Measurements from ENCODE around the gene TMPO. TPM values are rescaled to one million over a fixed set of nuclear protein-coding genes. Genes with fewer than 3 reads are reported as not detected.
A peak's percentile ranks its signal among the peaks of the same experiment; 100 is the strongest.
"Not testable (repeated sequence)": the region's sequence is repeated elsewhere in the genome, so short reads cannot be mapped to it uniquely, and the experiment has no call there.

The TMPO gene
- total RNA-seq, 1 experiment from 2014 or later: 163 TPM

DNA sequence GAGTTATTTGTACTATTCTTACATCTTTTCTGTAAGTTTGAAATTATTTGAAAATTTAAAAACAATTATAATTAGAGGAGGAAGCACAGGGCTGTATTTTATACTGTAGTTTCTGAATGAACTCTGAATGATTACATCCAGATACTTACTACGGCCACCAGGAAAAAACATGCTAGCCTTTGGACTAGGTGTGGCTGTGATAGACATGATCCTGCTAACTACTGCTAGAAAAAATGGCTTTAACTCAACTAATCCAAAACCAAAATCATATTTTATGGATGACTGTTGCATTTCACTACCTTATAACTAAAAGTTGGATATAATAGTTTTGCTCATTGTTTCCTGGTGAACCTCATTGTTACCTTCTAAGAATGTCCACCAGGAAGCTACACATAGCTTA is 63.0 kb downstream of the TMPO start:
- no peak for DNase-seq (ENCODE audit: low read depth)

DNA sequence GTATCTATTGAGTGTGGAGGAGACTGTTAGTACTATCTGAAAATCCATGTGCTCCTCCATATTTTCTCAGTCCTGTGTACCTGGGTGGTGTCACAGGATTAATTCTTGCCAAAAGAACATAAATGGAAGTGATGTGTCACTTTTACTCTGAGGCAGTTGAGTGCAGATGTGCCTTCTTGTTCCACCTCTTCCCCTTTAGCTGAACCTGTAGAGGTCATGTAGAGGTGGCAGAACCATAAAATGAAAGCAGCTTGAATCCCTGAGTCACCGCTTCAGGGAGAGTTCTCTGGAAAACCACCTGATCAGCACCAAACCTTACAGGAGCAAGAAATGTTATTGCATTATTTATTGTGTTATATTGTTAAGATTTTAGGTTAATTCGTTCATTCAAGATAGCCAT is 63.4 kb downstream of the TMPO start:
- DNase-seq (ENCODE audit: low read depth): no peak

DNA sequence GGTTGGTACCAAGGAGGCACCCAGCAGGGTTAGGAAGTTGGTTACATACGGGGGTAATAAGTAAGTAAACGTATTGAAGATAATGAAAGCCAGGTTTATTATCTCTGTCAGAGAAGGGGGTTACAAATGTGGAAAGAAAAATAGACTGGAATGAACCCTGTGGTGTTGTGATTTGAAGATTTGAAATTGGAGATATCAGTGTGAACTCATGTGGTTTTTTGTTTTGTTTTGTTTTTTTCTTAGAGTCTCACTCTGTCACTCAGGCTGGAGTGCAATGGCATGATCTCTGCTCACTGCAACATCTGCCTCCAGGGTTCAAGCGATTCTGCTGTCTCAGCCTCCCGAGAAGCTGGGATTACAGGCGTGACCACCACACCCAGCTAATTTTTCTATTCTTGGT is 64.0 kb downstream of the TMPO start:
- no peak for DNase-seq (ENCODE audit: low read depth)

DNA sequence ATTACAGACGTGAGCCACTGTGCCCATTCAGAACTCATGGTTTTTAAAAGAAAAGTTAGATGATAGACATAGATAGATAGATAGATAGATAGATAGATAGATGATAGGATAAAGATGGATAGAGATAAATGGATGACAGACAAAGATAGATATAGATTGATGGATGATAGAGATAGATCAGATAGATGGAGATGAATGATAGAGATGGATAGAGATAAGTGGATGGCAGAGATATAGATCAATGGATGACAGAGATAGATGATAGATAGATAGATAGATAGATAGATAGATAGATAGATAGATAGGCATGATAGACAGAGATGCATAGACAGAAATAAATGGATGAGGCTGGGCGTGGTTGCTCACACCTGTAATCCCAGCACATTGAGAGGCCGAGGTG is 64.4 kb downstream of the TMPO start:
- no peak for DNase-seq (ENCODE audit: low read depth)

DNA sequence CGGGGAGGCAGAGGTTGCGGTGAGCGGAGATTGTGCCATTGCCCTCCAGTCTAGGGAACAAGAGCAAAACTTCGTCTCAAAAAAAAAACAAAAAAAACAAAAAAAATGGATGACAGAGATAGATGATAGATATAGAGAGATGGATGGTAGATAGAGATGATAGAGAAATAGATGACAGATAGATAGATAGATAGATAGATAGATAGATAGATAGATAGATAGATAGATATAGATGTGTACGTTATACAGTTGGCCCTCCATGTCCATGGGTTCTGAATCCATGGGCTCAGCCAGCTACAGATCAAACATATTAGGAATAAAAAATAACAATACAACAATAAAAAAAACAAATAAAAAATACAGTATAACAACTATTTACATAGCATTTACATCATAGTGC is 65.3 kb downstream of the TMPO start:
- DNase-seq (ENCODE audit: low read depth): no peak

DNA sequence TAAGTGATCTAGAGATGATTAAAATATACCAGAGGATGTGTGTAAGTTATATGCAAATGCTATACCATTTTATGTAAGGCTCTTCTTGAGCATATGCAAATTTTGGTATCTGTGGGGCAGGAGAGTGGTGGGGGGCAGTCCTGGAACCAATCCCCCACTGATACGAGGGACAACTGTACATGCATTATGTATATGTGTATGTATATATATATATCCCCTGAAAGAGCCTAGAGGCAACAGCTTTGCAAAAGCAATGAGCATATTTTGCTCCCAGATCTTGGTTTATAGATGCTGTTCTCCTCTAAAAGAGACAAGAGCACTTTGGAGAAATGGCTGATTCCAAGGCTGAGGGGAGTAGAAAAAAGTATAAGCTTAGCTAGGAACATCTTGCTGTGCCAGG is 65.7 kb downstream of the TMPO start:
- DNase-seq (ENCODE audit: low read depth): no peak

DNA sequence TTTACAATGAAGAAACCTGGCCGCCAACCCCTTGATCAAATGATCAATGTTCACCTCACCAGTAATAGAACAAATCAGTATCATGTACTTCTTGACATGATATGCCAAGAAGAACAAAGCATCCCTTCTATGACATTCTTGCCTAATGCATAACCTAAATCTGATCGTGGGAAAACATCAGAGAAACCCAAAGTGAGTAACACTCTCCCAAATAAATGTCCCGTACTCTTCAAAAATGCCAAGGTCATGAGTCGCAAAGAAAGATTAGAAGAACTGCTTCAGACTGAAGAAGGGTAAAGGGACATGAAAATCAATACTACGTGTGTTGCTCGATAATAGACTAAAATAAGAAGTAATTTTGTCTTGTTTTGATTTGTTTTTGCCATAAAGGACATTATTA is 66.7 kb downstream of the TMPO start:
- no peak for DNase-seq (ENCODE audit: low read depth)

DNA sequence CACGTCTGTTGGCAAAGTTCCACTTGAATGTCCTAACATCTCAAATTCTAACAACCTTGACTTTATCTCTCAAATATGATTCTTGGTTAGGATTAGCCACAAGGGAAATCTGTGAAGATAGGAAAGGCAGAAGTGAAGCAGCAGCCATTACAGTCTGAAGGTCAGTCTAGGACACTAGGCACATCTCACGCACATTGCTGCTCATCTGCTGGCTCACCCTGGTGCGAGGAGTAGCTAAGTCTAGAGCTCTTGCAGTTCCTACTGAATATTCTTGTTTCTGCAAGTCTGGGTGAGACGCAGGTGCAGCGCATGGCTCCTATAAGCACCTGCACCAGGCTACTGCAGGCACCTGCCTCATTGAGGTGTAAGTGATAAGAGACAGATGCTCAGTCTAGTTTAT is 71.7 kb downstream of the TMPO start:
- no peak for DNase-seq (ENCODE audit: low read depth)

DNA sequence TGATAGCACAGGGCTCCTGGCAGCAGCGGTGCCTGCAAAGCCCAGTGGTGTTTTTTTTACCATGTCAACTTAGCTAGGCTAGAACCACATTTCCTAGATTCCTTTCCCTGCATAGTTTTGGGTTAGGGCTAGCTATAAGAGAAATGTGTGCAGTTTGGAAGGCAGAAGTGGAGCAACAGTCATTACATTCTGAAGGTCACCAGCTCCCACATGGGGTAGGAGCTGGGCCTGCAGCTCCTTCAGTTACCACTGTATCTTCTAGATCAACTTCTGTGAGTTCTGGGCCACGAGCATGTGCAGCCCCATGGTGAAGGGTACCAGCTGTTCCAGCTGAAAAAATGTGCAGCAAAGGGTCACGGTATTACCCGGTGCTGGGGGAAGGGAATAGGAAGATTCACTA is 75.8 kb downstream of the TMPO start:
- no peak for DNase-seq (ENCODE audit: low read depth)

DNA sequence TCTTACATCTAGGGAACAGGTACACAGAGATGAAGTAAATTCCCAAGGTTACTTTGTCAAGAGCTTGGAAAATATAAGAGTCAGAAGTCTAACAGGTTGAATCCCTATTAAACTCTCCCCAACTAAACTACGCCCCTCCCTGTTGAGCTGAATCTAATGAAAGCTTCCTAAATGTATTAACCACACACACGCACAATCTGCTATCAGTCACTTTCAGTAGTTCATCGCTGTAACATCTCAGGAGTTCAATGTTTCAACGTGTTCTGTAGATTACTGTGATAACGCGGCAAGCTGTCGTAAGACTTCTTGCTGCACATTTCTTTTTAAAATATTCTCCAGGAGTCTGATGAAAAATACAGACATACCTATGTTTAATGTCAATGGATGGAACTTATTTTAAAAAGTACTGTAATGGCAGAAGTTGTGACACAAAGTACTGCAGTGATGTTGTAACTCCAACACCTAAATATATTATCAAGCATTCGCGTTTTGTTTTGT is 77.5 kb downstream of the TMPO start:
- DNase-seq (ENCODE audit: low read depth): peak; percentile 24

DNA sequence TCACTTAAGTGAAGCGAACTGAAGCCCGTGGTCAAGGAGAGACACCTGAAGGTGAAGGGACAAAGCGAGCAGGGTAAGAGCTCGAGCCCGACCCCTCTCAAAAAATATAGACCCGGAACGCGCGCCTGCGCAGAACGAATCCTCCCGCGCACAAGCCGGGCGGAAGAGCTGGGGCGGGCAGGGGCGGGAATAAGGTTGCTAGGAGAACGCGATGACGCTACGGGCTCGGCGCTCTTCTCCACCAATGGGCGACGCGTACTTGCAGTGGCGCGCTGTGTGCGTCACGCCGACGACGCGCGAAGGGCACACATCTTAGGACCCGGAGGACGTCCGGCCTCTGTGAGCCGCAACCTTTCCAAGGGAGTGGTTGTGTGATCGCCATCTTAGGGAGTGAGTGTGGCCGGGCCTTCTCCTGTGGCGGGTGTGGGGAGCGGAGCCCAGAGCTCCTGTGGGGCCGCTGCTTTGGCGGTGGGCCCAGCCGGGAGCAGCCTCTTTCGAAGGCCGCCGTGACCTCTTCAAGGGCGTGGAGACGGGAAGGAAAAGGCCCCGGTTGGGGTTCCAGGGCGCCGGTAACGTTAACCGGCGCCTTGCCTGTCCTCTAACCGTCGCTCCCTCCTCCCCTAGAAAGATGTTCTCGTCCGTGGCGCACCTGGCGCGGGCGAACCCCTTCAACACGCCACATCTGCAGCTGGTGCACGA is 78.1 kb downstream of the TMPO start, which contains the start of gene SLC25A3:
SLC25A3 (plus strand) TSS at position 336 of the 699 bp plus-strand sequence; CDS start at position 629, 293 bp downstream.
- DNase-seq (ENCODE audit: low read depth): peak; percentile 95

DNA sequence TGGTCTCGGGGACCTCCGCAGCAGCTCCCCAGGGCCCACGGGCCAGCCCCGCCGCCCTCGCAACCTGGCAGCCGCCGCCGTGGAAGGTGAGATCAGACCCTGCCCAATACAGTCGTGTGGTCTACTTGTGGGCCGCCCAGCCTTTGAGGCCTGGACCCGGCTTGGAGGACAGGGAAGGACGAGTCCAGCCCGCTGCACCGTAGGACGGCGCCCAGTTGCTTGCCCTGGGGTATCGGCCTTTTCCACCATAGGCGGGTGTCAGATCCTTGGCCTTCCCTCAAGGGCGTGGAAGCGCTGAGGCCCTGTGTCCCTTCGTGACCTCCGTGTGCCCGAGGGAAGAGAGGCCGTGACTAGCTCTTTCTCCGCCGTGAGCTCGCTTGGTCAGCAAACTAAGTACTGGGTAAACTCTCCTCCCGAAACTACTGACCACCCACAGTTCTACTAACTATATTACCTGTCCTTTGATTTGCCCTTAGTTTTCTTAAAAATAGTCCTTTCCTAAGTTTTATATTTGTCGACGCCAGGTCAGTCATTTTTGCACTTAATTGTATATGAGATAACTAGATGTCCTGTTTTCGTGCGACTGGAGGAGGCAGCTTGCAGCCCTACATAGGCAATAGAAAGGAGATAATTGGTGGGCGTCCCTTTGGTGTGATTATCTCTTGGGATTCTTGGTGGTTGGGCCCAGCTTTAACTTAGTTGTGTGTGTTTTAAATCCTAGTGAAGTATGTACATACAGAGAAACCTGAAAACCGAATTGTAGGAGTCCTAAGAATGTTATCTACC is 78.9 kb downstream of the TMPO start:
- peak; percentile 48 for DNase-seq (ENCODE audit: low read depth)

DNA sequence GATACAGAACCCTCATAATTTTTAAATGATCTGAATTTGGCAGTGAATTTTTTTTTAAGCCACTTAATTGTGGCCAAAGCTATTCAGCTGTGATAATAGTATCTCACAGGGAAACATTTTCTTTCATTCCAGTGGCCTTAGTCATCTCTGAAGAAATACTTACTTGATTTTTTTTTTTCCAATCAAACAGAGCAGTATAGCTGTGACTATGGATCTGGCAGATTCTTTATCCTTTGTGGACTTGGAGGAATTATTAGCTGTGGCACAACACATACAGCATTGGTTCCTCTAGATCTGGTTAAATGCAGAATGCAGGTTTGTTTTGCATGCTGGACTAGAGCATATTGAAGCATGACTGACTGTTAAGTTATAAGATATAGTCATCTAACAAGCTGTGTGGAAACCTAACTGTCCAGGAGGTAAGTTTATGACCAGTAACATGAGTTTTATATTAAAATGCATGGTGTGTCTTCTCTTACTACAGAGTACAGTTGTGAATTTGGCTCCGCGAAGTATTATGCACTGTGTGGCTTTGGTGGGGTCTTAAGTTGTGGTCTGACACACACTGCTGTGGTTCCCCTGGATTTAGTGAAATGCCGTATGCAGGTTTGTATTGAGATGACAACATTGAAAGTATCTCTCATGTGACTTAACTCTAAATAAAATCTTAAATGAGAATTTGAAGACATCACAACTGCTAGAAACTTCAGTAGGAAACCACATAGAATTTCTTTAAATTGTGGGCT is 80.0 kb downstream of the TMPO start:
- peak; percentile 68 for DNase-seq (ENCODE audit: low read depth)

DNA sequence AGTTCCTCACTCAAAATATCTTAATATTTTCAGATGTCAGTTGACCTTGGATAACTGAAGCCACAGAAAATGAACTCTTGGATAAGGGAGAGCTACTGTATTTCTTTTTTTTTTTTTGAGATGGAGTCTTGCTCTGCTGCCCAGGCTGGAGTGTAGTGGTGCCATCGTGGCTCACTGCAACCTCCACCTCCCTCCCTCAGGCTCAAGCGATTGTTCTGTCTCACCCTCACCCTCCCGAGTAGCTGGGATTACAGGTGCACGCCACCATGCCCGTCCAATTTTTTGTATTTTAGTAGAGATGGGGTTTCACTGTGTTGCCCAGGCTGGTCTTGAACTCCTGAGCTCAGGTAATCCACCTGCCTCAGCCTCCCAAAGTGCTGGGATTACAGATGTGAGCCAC is 81.9 kb downstream of the TMPO start:
- not testable (repeated sequence) for DNase-seq (ENCODE audit: low read depth)

Other genes starting within 250 kb of the TMPO start
- 573 and 581 TPM in 2 replicates for gene SLC25A3, start 78.1 kb downstream of the TMPO start, total RNA-seq (2014; rRNA removed; shearing (Covaris generic))
- 92.2 and 94.1 TPM in 2 replicates for gene IKBIP, start 129.2 kb downstream of the TMPO start, total RNA-seq (2014; rRNA removed; shearing (Covaris generic))
- 14.6 and 17.9 TPM in 2 replicates for gene APAF1, start 129.7 kb downstream of the TMPO start, total RNA-seq (2014; rRNA removed; shearing (Covaris generic))

Data from RPMI7951 (cell line).